Measurements from ENCODE around the gene PLEKHH2.

DNA sequence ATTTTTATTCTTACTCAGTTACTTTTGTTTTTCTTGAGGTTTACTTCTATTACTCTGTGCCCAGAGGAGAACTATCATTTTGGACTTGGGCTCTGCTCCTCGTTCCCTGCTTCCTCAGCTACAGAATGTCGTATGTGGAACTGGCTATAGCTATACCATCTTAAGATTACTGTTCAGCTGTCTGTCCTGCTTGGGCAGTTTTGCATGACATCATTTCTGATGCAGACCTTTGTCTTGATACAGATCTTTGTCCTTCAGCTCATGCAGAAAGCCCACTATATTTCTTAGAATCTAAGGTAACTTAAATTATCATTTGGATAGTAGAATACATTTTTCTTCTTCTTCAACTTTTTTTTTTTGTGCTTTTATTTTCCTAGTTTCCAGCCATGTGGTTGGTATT is 52.9 kb downstream of the PLEKHH2 start:
- TF ChIP-seq GATA2 (IDR thresholded peaks at IDR 0.05; ENCODE audit: low read depth, low read length) = no peak
- no peak for TF ChIP-seq GATA3 (IDR thresholded peaks at IDR 0.05; ENCODE audit: low read depth, low read length)
